DND-41 (cell line): Measurements from ENCODE around the gene ARVCF.

Experiments used
- CTCF ChIP-seq: IDR thresholded peaks from 2 replicates; pipeline ENCODE4 v1.5.1; 2012; ENCODE audit warnings: borderline replicate concordance, low read length, moderate library complexity, mild to moderate bottlenecking; ENCODE audit not compliant: poor library complexity, severe bottlenecking; ENCODE audit errors: extremely low read depth
- EZH2 ChIP-seq: IDR thresholded peaks from 3 replicates; pipeline ENCODE4 v1.6.1; 2012; ENCODE audit warnings: borderline replicate concordance, low read depth, mild to moderate bottlenecking, moderate library complexity, low read length, inconsistent platforms; ENCODE audit not compliant: severe bottlenecking

GRCh38 chr22:20013382-20013871 is 3.2 kb downstream of the ARVCF start:
- TF ChIP-seq CTCF (peak; percentile 63), EZH2 (no peak)
